Measurements from ENCODE around the gene CEP76.
"Not testable (repeated sequence)": the region's sequence is repeated elsewhere in the genome, so short reads cannot be mapped to it uniquely, and the experiment has no call there.

Gene CEP76

DNA sequence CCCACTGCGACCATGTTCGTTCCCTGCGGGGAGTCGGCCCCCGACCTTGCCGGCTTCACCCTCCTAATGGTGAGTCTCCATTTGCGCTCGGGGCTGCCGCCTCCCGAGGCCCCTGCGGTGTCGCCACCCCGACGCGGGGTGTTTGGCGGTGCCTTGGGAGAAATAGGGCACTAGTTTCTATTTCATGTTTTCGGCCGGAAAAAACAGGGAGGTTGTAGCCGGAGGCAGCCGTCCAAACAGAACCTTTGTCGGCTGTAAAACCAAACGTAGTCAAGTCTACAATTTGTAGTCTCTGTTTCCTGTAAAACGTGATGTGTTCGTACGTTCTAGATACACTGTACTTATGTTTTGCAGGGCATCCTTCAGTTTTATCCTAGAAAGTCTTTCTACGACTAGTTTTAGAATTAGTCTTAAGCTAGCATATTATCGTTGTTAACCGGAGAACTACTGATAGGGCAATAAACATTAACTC is 609 bp upstream of the CEP76 start:
- no peak for FAIRE-seq

DNA sequence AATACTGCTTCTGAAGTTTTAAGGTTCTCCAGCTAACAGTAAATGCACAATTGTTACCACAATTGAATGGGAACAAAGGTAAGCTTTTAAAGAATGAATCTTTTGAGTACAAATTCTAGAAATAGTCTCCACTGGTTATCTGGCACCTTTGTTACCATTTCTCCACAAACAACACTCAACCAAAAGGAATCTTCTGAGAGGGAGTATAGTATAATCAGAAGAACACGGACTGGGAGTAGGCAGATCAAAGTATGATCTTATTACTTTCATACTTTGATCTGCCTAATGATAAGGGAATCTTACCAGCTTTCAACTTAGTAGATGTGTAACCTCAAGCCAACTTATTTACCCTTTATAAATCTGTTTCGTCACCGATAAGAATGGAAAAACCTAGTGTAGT is 1.4 kb downstream of the CEP76 start:
- no peak for FAIRE-seq

DNA sequence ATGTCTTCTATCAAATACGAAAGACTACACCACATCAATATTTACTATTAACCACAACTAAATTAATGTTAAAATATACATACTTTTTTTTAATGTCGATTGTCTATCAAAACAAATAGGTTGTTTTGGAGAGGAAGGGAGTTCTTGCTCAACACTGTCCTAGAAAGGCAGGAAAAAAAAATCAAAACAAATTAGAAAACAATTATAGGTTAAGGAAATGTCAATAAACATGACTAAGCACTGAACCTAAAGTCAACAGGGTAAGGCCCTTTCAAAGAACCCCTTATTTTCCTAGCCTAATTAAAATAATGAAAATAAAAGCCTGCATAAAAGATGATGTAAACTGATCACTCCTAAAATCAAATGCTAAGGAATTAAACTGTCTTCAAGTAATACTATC is 2.8 kb downstream of the CEP76 start:
- no peak for FAIRE-seq

- no peak for FAIRE-seq
Measured at GRCh38 chr18:12694032-12694431, 8.5 kb downstream of the CEP76 start.

- no peak for FAIRE-seq
Measured at GRCh38 chr18:12692206-12692605, 10.3 kb downstream of the CEP76 start.

- FAIRE-seq, result no peak
Measured at GRCh38 chr18:12689256-12689850, 13.2 kb downstream of the CEP76 start.

- no peak for FAIRE-seq
Measured at GRCh38 chr18:12686100-12686499, 16.4 kb downstream of the CEP76 start.

DNA sequence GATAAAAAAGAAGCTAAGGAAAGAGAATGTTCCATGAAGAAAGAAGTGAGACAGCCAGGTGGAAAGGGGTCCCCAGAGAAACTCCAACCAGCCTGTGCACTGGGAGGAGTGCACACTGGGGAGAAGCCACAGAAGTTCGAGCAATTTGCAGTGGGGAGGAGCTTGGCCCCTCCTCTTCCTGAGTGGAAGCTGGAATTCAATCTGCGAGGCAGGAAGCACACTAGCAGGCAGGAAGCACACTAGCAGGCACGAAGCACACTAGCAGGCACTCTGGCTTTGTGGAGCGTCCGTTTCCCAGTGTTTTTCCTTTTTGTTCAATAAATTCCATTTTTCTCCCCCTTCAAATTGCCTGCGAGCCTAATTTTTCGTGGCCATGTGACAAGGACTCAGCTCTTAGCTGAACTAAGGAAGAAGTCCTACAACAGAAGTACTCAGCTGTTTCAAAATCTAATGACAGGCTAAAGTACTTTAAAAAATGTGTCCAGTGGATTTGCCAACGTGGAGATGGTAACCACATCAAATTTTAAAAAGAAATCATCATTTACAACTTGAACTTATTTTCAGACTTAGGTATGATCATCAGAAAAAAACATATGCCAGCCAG is 23.2 kb downstream of the CEP76 start:
- no peak for FAIRE-seq

GRCh38 chr18:12668041-12668440 is 34.5 kb downstream of the CEP76 start:
- no peak for FAIRE-seq

DNA sequence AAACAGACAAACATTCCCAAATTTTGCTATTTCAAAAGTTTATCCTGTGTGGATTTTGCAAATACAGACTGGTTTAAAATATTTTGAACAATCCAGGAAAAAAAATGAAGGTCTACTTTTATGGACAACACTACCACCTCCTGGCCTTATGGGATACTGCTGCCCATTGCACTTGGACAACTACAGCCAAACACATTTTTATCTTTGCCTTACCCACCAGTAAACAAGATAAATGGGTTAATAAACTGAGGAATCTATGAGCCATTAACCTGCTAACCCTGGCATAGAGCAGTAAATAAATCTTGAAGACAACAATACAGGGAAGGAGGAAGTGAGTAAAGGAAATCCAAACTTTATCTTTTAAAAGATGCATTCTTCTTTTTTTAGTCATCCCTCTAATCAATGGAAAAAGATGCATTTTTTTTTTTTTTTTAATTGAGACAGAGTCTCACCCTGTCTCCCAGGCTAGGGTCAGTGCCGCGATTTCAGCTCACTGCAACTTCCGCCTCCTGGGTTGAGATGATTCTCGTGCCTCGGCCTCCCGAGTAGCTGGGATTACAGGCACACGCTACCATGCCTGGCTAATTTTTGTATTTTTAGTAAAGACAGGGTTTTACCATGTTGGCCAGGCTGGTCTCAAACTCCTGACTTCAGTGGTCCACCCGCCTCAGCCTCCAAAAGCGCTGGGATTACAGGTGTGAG is 42.5 kb downstream of the CEP76 start:
- no peak for FAIRE-seq

DNA sequence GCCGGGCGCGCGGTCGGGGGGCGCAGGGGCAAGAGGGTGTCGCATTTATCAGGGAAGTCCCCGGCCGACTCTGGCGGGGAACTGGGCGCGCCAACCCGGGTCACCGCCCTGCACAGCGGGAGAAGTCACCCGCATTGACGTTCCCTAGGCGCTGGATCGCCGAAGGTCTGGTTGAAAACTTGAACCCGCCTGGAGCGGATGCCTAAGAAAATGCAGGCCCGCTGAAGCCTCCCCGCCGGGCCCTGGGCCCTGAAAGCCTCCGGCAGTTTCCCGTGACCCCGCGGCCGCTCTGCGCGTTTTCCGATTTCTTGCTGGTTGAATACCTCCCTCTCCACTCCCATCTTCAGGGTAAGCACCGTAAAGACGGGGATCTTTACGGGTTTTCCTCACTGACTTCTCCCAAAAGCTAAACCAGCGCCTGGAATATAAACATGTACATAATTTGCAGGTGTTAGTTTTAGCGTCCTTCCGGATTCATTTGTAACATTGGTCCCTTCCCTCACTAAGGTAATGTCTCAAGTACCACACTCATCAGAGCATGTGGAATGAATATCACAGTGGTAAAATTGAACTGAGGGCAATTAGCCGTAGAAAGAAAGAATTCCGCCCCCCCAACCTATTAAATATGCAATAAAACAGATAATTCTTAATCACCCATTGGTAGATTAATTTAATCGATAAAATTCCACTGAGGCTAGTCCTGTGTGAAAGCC is 43.9 kb downstream of the CEP76 start:
- no peak for FAIRE-seq

DNA sequence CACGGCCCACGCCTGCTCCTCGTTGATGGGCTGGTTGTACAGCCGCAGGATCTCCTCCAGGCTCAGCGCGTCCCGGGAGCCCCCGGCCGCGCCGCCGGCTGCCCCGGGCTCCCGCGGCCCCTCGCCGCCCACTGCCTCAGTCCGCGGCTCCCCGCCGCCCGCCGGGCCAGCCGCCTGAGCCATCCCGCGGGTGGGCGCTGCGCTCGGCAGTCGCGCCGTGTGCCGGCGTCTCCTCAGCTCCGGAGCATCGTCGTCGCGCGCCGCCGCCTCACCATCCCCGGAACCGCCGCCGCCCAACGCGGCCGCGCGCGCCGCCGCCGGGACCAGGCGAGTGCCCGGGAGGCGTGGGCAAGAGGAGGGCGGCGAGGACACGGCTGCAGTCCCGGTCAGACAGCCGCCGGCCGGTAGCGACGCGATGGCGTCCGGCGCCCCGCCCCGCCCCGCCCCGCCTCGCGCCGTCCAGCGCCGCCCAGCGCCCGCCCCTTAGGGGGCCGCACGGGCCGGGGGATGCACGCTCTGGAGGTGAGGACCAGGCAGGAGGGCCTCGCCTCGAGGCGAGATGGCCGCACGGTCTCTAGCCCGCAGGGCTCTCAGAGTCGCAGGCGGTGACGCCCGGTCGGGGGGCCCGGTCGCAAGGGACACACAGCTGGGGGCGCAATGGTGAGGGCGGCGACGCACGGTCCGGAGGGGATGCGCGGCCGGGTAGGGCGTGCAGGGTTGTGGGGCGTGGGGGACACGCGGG is 44.7 kb downstream of the CEP76 start, which contains the start of gene SPIRE1:
Gene SPIRE1 (minus strand): TSS at position 424 of the 742 bp plus-strand sequence. CDS start 241 bp downstream, at position 183.
- no peak for FAIRE-seq

GRCh38 chr18:12656938-12657683 is 45.4 kb downstream of the CEP76 start:
- no peak for FAIRE-seq

- no peak for FAIRE-seq
Measured at GRCh38 chr18:12656605-12656937, 46.0 kb downstream of the CEP76 start.

GRCh38 chr18:12654971-12655370 is 47.6 kb downstream of the CEP76 start:
- no peak for FAIRE-seq

DNA sequence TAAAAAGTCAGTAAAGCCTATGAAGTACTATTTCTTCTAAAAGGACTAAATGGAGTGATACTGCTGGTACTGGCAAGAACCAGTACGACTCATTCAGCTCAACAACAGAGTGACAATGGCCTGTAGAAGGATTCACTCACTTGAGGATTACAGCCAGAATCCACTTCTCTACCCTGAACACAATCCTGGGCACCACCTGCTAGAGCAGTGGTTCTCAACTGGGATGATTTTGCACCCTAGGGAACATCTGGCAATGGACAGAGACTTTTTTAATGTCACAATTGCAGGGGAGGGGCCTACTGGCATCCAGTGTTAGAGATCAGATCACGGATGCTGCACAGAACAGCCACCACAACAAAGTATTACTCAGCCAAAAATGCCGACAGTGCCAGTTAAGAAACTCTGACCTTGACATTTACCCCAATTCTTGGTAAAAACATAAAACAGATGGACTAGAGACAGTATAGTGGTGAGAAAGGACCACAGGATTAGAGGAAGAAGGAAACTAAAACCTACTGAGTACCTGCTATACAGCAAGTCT is 49.6 kb downstream of the CEP76 start:
- FAIRE-seq, result no peak

- FAIRE-seq, result no peak
Measured at GRCh38 chr18:12651651-12652050, 50.9 kb downstream of the CEP76 start.

DNA sequence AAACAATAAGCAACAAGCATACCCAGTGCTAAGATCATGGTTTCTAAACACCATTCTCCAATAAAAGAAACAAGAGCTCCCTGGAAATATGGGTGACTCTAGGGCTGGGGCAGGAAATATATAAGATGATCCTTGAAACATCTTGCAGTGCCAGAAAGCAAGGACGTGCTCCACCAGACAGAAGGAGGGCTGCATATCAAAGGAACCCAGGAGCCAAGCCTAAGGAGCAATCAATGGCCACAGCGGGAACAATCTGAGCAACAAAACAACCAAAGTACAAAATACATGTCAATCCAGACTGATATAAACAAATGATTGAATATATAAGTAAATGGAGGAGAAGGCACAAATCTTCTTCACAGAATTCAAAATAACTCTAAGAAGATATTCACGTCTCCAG is 54.8 kb downstream of the CEP76 start:
- no peak for FAIRE-seq

DNA sequence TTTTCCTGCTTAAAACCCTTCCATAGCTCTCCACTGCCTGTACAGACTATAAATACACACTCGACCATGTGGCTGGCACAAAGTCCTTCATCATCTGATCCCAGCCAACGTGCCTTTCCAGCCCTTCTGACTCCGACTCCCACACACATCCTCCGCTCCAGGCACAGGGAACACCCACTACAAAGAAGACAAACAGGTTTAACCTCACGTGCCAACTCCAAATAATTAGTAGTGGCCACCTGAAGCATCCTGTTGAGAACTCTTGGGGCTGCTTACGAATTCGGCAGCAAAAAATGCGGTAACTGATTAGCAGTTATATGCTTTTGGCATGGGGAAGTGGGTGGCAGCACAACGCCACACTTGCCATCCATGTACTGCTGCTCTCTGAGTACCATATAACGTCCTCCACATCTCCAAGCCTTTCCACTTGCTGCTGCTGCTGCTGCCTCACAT is 56.7 kb downstream of the CEP76 start:
- no peak for FAIRE-seq

DNA sequence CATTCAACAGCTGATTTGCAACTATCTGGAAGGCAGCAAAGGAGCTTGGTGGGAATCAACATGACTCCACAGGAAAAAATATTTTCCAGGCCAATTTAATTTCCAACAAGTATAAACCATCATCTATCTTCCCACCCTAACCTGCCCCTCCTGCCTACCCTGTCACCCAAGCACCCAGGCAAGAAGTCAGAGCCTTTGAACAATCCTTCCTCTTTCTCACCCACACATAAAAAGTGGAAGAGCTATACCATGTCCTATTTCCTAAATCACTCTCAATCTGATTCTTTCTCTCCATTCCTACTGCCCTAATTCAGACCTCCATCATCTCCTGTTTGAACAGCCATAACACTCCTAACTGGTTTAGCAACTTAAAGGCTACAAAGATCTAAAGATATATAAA is 57.3 kb downstream of the CEP76 start:
- FAIRE-seq, result no peak

GRCh38 chr18:12643756-12644155 is 58.8 kb downstream of the CEP76 start:
- FAIRE-seq, result not testable (repeated sequence)

DNA sequence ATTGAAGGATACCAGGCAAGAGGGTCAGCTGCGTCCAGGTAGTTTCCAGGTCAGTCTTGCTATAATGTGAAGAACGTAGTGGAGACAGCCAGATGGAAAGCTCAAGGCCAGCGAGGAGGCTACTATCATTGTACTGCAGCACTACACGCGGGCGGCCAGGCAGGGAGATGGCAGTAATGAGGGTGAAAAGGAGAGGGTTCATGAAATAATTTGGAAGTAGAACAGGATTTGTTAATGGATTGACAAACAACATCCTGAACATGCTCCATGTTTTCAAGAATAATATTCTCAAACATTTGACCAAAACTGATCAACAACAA is 61.7 kb downstream of the CEP76 start:
- FAIRE-seq, result no peak

Data from colon (tissue), 2 donors.